Activated gamma-delta T cell (primary cell): ENCODE measurements around the gene CRYGA.

Source experiments
- DNase-seq: peaks from one replicate; lab custom pipeline; 2025; lab: John Stamatoyannopoulos, UW
- total RNA-seq, 2 donors: gene quantifications; one replicate each; lab custom pipeline; 2026; lab: John Stamatoyannopoulos, UW

CRYGA gene, protein sequence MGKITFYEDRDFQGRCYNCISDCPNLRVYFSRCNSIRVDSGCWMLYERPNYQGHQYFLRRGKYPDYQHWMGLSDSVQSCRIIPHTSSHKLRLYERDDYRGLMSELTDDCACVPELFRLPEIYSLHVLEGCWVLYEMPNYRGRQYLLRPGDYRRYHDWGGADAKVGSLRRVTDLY
- 0 reads per million in 2 donors for total RNA-seq

- no peak for DNase-seq
These were observed at the start of gene CRYGA for GRCh38 chr2:208163489-208163888. Gene CRYGA, minus strand, starts transcription at chr2:208163589. Its CDS starts 33 bp downstream, at chr2:208163556.

GRCh38 chr2:208210688-208211451 is 47.5 kb upstream of the CRYGA start:
- DNase-seq: no peak

DNA sequence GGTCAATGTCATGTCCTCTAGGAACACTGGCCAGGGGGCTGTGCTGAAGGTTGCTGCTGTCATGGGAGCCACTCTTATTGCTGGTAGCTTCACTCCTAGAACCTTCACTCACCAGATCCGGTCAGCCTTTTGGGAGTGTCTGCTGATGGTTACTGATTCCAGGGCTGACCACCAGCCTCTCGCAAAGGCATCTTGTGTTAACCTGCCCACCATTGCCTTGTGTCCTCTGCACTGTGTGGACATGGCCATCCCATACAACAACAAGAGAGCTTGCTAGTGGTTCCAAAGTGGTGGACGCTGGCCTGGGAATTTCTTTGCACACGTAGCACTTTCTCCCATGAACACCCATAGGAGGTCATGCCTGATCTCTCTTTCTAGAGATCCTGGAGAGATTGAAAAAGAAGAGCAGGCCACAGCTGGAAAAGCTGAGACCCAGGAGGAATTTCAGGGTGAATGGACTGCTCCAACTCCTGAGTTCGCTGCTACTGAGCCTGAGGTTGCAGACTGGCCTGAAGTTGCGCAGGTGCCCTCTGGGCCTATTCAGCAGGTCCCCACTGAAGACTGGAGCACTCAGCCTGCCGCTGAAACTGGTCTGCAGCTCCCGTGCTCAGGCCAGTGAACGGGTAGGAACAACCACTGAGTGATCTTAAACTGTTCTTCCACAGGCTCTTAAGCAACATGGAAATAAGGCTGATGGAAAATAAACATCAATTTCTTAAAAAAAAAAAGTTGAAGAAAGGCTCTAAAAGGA is 45.1 kb upstream of the CRYGA start:
- no peak for DNase-seq

DNA sequence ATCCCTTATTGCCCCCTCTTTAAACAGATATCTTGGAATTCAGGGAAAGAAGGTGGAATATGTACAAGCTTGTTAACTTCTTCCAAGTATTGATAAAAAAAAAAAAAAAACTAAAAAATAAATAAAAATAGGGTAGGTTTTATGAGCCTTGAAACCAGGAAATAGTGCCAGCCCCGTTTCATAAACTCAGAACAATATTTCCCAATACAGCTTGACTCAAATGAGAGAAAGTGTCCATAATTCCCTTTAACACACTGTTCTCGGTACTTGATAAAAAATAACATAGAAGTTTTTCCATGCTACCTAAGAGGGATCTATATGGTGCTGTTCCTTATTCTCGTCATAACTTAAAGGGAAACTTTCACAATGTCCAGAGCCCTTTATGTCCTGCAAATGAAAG is 44.4 kb upstream of the CRYGA start:
- no peak for DNase-seq

DNA sequence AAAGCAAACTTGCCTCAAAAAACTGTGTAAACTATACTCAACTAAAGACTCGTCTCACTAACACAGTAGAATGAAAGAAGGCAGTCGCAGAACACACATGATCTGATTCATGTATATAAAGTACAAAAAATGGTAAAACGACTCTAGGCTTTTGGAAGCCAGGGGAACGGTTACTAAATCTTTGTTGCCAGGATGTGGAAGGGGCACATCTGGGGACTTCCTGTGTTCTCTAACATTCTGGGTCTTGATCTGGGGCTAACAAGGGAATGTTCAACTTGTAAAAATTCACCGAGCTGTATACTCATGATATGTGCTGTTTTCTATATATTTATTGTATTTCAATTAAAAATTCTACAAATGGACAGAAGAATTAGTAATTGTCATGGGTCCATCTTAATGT is 40.8 kb upstream of the CRYGA start:
- no peak for DNase-seq

- DNase-seq: no peak
These were observed 32.1 kb upstream of the CRYGA start for GRCh38 chr2:208195531-208195930.

- DNase-seq: no peak
These were observed 29.3 kb upstream of the CRYGA start for GRCh38 chr2:208192611-208193236.

DNA sequence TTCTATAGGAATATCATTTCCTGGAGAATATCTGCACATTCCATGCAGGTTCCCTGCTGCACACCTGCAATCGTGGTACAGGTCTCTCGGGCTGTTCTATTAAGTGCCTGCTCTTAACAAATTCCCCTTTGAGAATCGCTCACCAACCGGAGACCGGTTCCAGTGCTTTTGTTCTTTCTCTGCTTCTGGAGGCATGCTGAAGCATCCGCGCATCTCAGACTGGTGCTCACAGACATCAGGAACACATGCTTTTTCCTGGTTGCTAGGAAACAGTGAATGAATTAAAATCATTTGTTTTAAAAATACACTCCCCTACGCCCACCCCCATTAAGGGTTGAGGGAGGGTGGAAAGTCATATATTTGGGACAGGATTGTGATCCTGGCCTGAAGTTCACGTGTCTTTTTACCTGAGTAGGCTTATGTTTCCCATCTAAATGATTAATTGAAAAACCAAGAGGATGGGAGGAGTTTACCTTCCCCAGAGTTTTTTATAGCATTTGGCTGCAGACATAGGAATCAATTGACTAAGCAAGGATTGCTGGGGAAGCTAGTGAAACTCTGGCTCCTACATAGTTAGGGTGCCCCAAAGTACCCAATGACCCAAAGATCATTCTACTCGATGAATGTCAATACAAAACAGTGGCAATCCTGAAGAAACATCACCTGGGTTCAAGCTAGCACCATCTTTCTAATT is 26.6 kb upstream of the CRYGA start, which contains the start of gene C2orf80:
Gene C2orf80 (minus strand): TSS at position 221 of the 694 bp plus-strand sequence. CDS start 3,044 bp downstream, outside the sequence.
- no peak for DNase-seq

- DNase-seq: no peak
These were observed 25.9 kb upstream of the CRYGA start for GRCh38 chr2:208189069-208189809.

GRCh38 chr2:208186893-208187292 is 23.5 kb upstream of the CRYGA start:
- DNase-seq: no peak

- no peak for DNase-seq
These were observed 23.1 kb upstream of the CRYGA start for GRCh38 chr2:208186465-208186864.

DNA sequence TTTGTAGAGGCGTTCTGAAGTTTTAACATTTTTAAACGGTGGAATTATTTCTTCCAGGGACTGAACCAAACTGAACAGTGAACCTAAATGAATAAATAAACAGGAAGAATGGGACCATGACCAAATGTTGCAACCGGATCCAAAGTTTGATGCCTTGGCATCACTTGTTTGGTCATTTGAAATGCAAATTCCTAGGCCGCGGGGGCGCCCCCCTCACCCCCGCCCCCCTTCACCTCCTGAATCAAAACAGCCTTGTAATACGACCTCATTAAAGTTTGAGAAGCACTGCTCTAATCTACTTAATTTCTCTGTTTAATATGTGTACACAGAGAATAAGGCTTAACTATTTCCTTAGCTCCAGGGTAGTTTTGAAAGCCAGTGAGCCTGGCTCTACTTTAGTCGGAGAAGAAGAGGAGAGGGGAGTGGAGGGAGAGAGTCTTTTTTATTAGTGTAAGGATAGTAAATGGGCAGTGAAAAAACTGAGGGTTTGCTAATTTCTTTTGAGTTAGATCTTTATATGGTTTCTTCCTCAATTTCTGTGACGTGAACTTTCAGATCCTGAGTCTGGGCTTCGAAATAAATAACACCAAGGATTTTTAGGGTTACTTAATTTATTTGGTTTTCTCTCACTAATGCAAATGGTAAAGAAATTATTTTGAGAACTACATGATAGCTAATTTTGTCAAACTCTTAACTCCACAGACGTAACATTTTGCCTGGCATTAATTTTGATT is 20.8 kb upstream of the CRYGA start:
- DNase-seq: no peak

DNA sequence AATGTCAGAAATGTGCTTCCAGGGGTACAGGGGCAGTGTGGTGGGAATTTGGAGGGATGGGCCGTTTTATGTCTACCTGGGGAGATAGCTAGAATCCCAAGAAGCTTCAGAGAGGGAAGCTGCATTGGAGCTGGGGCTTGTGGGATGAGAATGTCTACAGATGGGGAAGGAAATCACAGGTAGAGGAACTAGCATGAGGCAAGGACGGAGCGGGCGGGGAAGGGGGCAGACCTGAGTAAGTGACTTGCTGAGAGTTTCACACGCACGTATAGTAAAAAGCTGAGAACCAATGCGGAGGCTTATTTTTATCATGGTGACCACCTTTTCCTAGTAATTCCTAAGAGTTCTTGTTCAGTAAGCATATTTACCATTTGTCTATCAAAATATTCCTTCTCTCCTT is 20.1 kb upstream of the CRYGA start:
- DNase-seq: no peak

DNA sequence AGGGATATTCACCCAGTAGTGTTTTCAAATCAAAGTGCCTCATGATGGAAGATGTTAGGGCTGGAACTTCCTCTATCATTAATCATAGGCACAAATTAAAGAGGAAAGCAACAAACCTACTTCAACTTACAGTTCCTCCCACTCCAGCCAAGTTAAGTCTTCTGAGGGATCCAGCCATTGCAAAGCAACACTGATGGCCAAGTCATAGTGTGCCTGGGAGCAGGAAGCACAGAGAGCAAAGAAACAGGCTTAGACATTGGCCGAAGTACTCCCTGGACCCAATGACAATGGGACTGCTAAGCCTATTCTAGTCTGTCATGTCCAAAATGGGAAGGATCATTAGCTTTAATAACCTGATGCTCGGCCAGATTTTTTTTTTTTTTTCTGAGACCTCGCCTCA is 19.4 kb upstream of the CRYGA start:
- DNase-seq: no peak

DNA sequence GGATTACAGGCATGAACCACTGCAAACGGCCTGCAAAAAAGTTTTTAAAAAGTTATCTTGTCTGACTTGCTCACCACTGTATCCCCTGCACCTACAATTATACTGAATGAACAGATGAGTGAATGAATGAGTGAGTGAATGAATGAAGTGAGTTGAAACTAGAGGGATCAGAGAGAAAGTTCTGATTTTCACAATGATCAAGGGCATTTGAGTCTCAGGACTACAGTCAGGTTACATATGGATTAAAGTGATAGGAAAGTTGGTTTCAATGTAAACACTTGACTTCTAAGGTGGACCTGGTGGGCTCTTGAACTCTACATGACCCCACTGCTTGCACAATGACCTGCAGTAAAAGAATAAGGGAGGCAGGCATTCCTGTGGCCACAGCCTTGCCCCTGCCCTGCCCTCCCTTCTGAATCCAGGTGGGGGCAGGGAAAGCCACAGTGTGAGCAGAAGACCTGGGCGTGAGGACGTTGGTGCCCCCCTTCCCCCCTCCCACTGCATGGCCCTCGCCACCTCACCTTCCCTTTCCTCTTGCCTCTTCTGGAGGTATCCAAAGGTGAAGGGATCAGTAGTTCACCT is 15.7 kb upstream of the CRYGA start:
- DNase-seq: no peak

GRCh38 chr2:208175840-208176153 is 12.4 kb upstream of the CRYGA start:
- DNase-seq: no peak

DNA sequence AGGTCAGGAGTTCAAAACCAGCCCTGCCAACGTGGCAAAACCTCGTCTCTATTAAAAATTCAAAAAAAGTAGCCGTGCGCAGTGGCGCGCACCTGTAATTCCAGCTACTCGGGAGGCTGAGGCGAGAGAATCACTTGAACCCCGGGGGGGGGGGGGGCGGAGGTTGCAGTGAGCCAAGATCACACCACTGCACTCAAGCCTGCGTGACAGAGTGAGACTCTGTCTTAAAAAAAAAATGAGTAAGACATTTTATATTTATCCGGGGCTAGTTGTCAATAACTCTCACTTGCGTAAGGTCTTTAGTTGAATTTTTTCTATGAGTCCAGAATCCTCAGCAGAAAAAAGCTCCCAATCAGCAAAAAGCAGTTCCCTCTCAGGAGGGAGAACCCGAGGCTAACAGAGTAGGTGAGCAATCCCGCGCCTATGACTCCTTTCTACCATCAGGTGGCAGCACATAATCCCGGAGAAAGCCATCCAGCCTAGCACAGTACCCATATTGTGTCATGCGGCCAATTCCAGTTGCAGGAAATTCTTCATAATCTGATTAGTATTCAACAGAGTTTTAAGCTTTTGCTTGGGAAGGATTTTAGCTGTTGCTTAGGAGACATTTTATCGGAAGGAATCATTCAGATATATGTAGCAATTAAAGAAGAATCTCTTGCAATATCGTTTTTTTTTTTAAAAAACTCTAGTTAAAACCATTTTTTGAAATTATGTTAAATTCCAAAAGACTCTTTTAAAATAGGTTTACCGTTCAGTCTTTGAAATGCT is 11.9 kb upstream of the CRYGA start:
- DNase-seq: no peak

GRCh38 chr2:208174144-208174543 is 10.8 kb upstream of the CRYGA start:
- no peak for DNase-seq

DNA sequence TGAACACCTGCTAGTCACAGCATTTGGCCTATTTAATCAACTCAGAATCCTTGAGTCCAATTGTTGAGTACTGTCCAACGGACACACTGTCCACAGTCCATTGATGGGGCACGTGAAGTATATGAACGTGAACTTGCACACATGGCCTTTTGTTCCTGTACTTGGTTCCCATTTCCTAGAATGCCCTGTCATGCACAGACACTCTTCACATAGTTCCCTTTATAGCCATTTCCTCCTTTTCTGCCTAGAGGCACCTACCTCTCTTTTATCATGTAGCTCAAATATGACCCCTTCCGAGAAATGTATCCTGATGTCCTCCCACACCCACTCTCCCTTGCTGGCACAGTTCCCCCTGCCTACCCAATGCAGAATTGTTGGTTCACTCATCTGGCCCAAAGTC is 8.7 kb upstream of the CRYGA start:
- DNase-seq: no peak
